HEK293T (cell line): ENCODE results near the gene GCN1.

ENCODE experiments used
- ARNT ChIP-seq: fragments of 450-650 bp; IDR thresholded peaks from 2 replicates; pipeline ENCODE4 v1.6.1; 2017; ENCODE audit warnings: mild to moderate bottlenecking
- BHLHE40 ChIP-seq: fragments of 450-650 bp; IDR thresholded peaks from 2 replicates; pipeline ENCODE4 v1.6.1; 2016; ENCODE audit warnings: mild to moderate bottlenecking, moderate library complexity, borderline replicate concordance
- FOXA1 ChIP-seq: fragments of 450-650 bp; IDR thresholded peaks from 2 replicates; pipeline ENCODE4 v1.6.1; 2016; ENCODE audit warnings: mild to moderate bottlenecking
- PKNOX1 ChIP-seq: fragments of 450-650 bp; IDR thresholded peaks from 2 replicates; pipeline ENCODE4 v1.6.1; 2016
- SP1 ChIP-seq: fragments of 450-650 bp; IDR thresholded peaks from 2 replicates; pipeline ENCODE4 v1.6.1; 2017
- TARDBP ChIP-seq: fragments of 450-650 bp; IDR thresholded peaks from 2 replicates; pipeline ENCODE4 v1.6.1; 2016

- TF ChIP-seq PKNOX1 (no peak), TARDBP (no peak), ARNT (no peak), FOXA1 (no peak), SP1 (no peak), BHLHE40 (no peak)
Observed at GRCh38 chr12:120089105-120089504, 105.4 kb downstream of the GCN1 start.
